Muscle layer of colon (tissue), 2 donors: Measurements from ENCODE around the gene GTF2F2.
"Not testable (repeated sequence)": the region's sequence is repeated elsewhere in the genome, so short reads cannot be mapped to it uniquely, and the experiment has no call there.

Source experiments
- H3K27ac ChIP-seq: one replicate; pipeline ENCODE4 v1.7.0; 2013; ENCODE audit warnings: low read depth, mild to moderate bottlenecking, low read length, moderate library complexity
- H3K27me3 ChIP-seq, 2 donors: one replicate each; pipeline ENCODE4 v1.7.0; 2013; ENCODE audit warnings: low read length in 2 of 2, mild to moderate bottlenecking in 2 of 2; ENCODE audit not compliant: insufficient read depth in 2 of 2, control insufficient read depth in 1 of 2
- H3K36me3 ChIP-seq: one replicate; pipeline ENCODE4 v1.7.0; 2013; ENCODE audit warnings: mild to moderate bottlenecking, low read length; ENCODE audit not compliant: insufficient read depth
- H3K4me1 ChIP-seq: one replicate; pipeline ENCODE4 v1.7.0; 2013; ENCODE audit warnings: mild to moderate bottlenecking, low read length; ENCODE audit not compliant: insufficient read depth
- H3K4me3 ChIP-seq, 2 donors: one replicate each; pipeline ENCODE4 v1.7.0; 2013; ENCODE audit warnings: low read length in 2 of 2, low read depth in 1 of 2, mild to moderate bottlenecking in 1 of 2, moderate library complexity in 1 of 2
- H3K9ac ChIP-seq: one replicate; pipeline ENCODE4 v1.7.0; 2013; ENCODE audit warnings: low read length
- H3K9me3 ChIP-seq: one replicate; pipeline ENCODE4 v1.7.0; 2013; ENCODE audit warnings: mild to moderate bottlenecking, low read length
- donor health status: abdominal sarcoma.
- donor health status: Adenocarcinoma of cecum.

Gene GTF2F2

GRCh38 chr13:45242524-45242923, 122.2 kb downstream of the GTF2F2 start:
- Histone ChIP-seq H3K27ac (peak overlapping the region; percentile 27), H3K27me3 (no peaks in the 10 kb centered on the region), H3K4me1 (peaks cover 9% of the 10 kb centered on the region), H3K36me3 (no peaks in the 10 kb centered on the region), H3K9ac (no peak overlapping the region), H3K9me3 (no peaks in the 10 kb centered on the region), H3K4me3 (no peak overlapping the region)

GRCh38 chr13:45243077-45243476, 122.8 kb downstream of the GTF2F2 start:
- H3K27me3 ChIP-seq, result no peaks in the 10 kb centered on the region
- peak overlapping the region; percentile 64 for H3K27ac ChIP-seq
- no peaks in the 10 kb centered on the region for H3K9me3 ChIP-seq
- H3K9ac ChIP-seq, result no peak overlapping the region
- H3K4me1 ChIP-seq, result peaks cover 9% of the 10 kb centered on the region
- no peak overlapping the region for H3K4me3 ChIP-seq
- no peaks in the 10 kb centered on the region for H3K36me3 ChIP-seq

GRCh38 chr13:45244736-45245135, 124.4 kb downstream of the GTF2F2 start:
- H3K4me1 ChIP-seq, H3K36me3 ChIP-seq, H3K27ac ChIP-seq, H3K9ac ChIP-seq, H3K4me3 ChIP-seq, H3K27me3 ChIP-seq, H3K9me3 ChIP-seq: not testable (repeated sequence)

GRCh38 chr13:45249662-45250061, 129.4 kb downstream of the GTF2F2 start:
- Histone ChIP-seq H3K36me3 (peaks cover 6% of the 10 kb centered on the region), H3K27ac (no peak overlapping the region), H3K9me3 (no peaks in the 10 kb centered on the region), H3K4me1 (no peaks in the 10 kb centered on the region), H3K27me3 (no peaks in the 10 kb centered on the region), H3K4me3 (no peak overlapping the region), H3K9ac (no peak overlapping the region)

GRCh38 chr13:45254396-45254795, 134.1 kb downstream of the GTF2F2 start:
- Histone ChIP-seq H3K27ac (no peak overlapping the region), H3K27me3 (no peaks in the 10 kb centered on the region), H3K9me3 (no peaks in the 10 kb centered on the region), H3K9ac (no peak overlapping the region), H3K4me3 (no peak overlapping the region), H3K4me1 (peaks cover 13% of the 10 kb centered on the region), H3K36me3 (peaks cover 6% of the 10 kb centered on the region)

- Histone ChIP-seq H3K9ac (no peak overlapping the region), H3K36me3 (peaks cover 6% of the 10 kb centered on the region), H3K27me3 (no peaks in the 10 kb centered on the region), H3K4me3 (no peak overlapping the region), H3K27ac (no peak overlapping the region), H3K4me1 (peaks cover 13% of the 10 kb centered on the region), H3K9me3 (no peaks in the 10 kb centered on the region)
Observed at GRCh38 chr13:45255247-45255987, 135.1 kb downstream of the GTF2F2 start.

- H3K27me3 ChIP-seq, result no peaks in the 10 kb centered on the region
- H3K36me3 ChIP-seq, result peaks cover 6% of the 10 kb centered on the region
- no peak overlapping the region for H3K9ac ChIP-seq
- H3K9me3 ChIP-seq, result no peaks in the 10 kb centered on the region
- peaks cover 13% of the 10 kb centered on the region for H3K4me1 ChIP-seq
- no peak overlapping the region for H3K27ac ChIP-seq
- H3K4me3 ChIP-seq, result no peak overlapping the region
Observed at GRCh38 chr13:45256254-45256653, 135.9 kb downstream of the GTF2F2 start.

- peaks cover 6% of the 10 kb centered on the region for H3K36me3 ChIP-seq
- no peak overlapping the region for H3K27ac ChIP-seq
- no peak overlapping the region for H3K4me3 ChIP-seq
- peaks cover 13% of the 10 kb centered on the region for H3K4me1 ChIP-seq
- no peak overlapping the region for H3K9ac ChIP-seq
- H3K9me3 ChIP-seq, result no peaks in the 10 kb centered on the region
- no peaks in the 10 kb centered on the region for H3K27me3 ChIP-seq
Observed at GRCh38 chr13:45257638-45258333, 137.5 kb downstream of the GTF2F2 start.

GRCh38 chr13:45258334-45258675, 138.0 kb downstream of the GTF2F2 start:
- no peak overlapping the region for H3K4me3 ChIP-seq
- H3K4me1 ChIP-seq, result peaks cover 13% of the 10 kb centered on the region
- H3K9ac ChIP-seq, result no peak overlapping the region
- H3K9me3 ChIP-seq, result no peaks in the 10 kb centered on the region
- no peak overlapping the region for H3K27ac ChIP-seq
- H3K36me3 ChIP-seq, result peaks cover 4% of the 10 kb centered on the region
- H3K27me3 ChIP-seq, result no peaks in the 10 kb centered on the region

GRCh38 chr13:45267215-45267614, 146.9 kb downstream of the GTF2F2 start:
- Histone ChIP-seq H3K9ac (no peak overlapping the region), H3K4me1 (no peaks in the 10 kb centered on the region), H3K27me3 (no peaks in the 10 kb centered on the region), H3K4me3 (no peak overlapping the region), H3K27ac (no peak overlapping the region), H3K9me3 (no peaks in the 10 kb centered on the region), H3K36me3 (no peaks in the 10 kb centered on the region)

- H3K9ac ChIP-seq, result no peak overlapping the region
- no peak overlapping the region for H3K4me3 ChIP-seq
- H3K27ac ChIP-seq, result no peak overlapping the region
- H3K9me3 ChIP-seq, result no peaks in the 10 kb centered on the region
- no peaks in the 10 kb centered on the region for H3K27me3 ChIP-seq
- no peaks in the 10 kb centered on the region for H3K36me3 ChIP-seq
- H3K4me1 ChIP-seq, result no peaks in the 10 kb centered on the region
Observed at GRCh38 chr13:45269204-45269603, 148.9 kb downstream of the GTF2F2 start.

GRCh38 chr13:45276913-45277312, 156.6 kb downstream of the GTF2F2 start:
- Histone ChIP-seq H3K27me3 (no peaks in the 10 kb centered on the region), H3K4me1 (peaks cover 18% of the 10 kb centered on the region), H3K27ac (no peak overlapping the region), H3K4me3 (no peak overlapping the region), H3K36me3 (peaks cover 9% of the 10 kb centered on the region), H3K9ac (no peak overlapping the region), H3K9me3 (no peaks in the 10 kb centered on the region)
